Heart left ventricle (tissue), 13 donors: ENCODE data around the gene KANTR.

ENCODE experiments used
- POLR2A ChIP-seq, 2 donors: fragments of 450-650 bp; IDR thresholded peaks; one replicate each; pipeline ENCODE4 v1.6.1; 2017; ENCODE audit warnings: antibody characterized with exemption in 2 of 2, mild to moderate bottlenecking in 2 of 2, moderate library complexity in 2 of 2
- TF ChIP-seq, protein P1 (sequence below), 12 donors: fragments of 200-600 bp; sonication (generic) in 4 of 12; IDR thresholded peaks; one replicate each; pipeline versions ENCODE4 v1.5.0 to v1.8.0; 2018 to 2022; ENCODE audit warnings: antibody characterized with exemption in 12 of 12, mild to moderate bottlenecking in 5 of 12
- donor health status: ischemic (EF 13 %, LVEDD 7.1; RV severe dilation, severe dysfunction).
- donor health status: DM: no; HTN: yes; CAD: no.
- donor health status: DM: no; HTN: no; CAD: no.
- donor health status: ischemic (EF 25% LVEDD 6.9; RV normal size, moderate dysfunction).
- donor health status: ischemic (EF 25% LVEDD 5.7; RV mildly dilated, moderate dysfunction).
- donor health status: ischemic (EF 35%, LVEDD 5.7; RV mildly dilated, moderate dysfunction).
- donor health status: nonischemic (EF 11% LVEDD 7.7; RV severe dilation, severe dysfunction).
- donor health status: DM: yes; HTN: yes; CAD: no.
- donor health status: PGD.
- donor health status: ischemic (EF 29% LVEDD 5.4; RV normal size, mild dysfunction).
- donor health status: nonischemic (EF 23%, LVEDD 6.1; RV moderate dilation, normal function).

DNA sequence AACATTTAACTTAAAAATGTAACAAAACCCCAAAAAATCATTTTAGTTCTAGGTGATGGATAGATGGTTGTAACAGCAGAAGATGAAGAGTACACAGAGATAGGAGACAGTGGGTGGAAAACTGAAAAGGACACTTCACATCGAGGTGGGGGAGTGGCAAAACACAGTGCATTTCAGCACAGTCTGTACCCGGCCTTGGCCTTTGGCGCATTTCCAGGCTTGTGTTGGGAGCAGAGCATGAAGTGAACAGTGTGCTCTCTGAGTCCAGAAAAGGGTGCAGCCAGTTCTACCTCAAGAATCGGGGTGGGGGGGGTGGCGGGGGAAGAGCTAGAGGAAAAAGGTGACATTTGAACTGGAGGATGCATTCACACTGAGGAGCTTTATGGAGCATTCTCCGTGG is 7.5 kb upstream of the KANTR start:
- TF ChIP-seq, protein P1, sequence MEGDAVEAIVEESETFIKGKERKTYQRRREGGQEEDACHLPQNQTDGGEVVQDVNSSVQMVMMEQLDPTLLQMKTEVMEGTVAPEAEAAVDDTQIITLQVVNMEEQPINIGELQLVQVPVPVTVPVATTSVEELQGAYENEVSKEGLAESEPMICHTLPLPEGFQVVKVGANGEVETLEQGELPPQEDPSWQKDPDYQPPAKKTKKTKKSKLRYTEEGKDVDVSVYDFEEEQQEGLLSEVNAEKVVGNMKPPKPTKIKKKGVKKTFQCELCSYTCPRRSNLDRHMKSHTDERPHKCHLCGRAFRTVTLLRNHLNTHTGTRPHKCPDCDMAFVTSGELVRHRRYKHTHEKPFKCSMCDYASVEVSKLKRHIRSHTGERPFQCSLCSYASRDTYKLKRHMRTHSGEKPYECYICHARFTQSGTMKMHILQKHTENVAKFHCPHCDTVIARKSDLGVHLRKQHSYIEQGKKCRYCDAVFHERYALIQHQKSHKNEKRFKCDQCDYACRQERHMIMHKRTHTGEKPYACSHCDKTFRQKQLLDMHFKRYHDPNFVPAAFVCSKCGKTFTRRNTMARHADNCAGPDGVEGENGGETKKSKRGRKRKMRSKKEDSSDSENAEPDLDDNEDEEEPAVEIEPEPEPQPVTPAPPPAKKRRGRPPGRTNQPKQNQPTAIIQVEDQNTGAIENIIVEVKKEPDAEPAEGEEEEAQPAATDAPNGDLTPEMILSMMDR (IDR thresholded peaks at IDR 0.05): no peak
- TF ChIP-seq POLR2A (IDR thresholded peaks at IDR 0.05): no peak
